ENCODE measurements around the gene CD300LG.

The CD300LG gene

GRCh38 chr17:43879723-43880419 is 32.9 kb downstream of the CD300LG start:
- TF ChIP-seq CTCF (conservative IDR thresholded peaks at IDR 0.05; ENCODE audit: low read length), result no peak
- no peak for DNase-seq (ENCODE audit: low read depth)
- no peak overlapping the region for H3K4me3 ChIP-seq (ENCODE audit: low read length)

- DNase-seq (ENCODE audit: low read depth), result peak; percentile 3
- TF ChIP-seq CTCF (conservative IDR thresholded peaks at IDR 0.05; ENCODE audit: low read length), result peak; percentile 56
These were observed 33.5 kb downstream of the CD300LG start for GRCh38 chr17:43880420-43880991.

GRCh38 chr17:43881181-43881580 is 34.2 kb downstream of the CD300LG start:
- no peak for DNase-seq (ENCODE audit: low read depth)
- no peak for TF ChIP-seq CTCF (conservative IDR thresholded peaks at IDR 0.05; ENCODE audit: low read length)
- H3K4me3 ChIP-seq (ENCODE audit: low read length), result no peak overlapping the region

More at GRCh38 chr17:43880420-43880991, 33.5 kb downstream of the CD300LG start:
- H3K4me3 ChIP-seq (ENCODE audit: low read length), result no peak overlapping the region

GRCh38 chr17:43881758-43882505 is 35.0 kb downstream of the CD300LG start:
- DNase-seq (ENCODE audit: low read depth), result no peak
- no peak for TF ChIP-seq CTCF (conservative IDR thresholded peaks at IDR 0.05; ENCODE audit: low read length)
- no peak overlapping the region for H3K4me3 ChIP-seq (ENCODE audit: low read length)

- no peak for DNase-seq (ENCODE audit: low read depth)
- H3K4me3 ChIP-seq (ENCODE audit: low read length), result no peak overlapping the region
- TF ChIP-seq CTCF (conservative IDR thresholded peaks at IDR 0.05; ENCODE audit: low read length), result no peak
These were observed 35.9 kb downstream of the CD300LG start for GRCh38 chr17:43882761-43883415.

GRCh38 chr17:43888548-43888947 is 41.6 kb downstream of the CD300LG start:
- no peak for DNase-seq (ENCODE audit: low read depth)
- no peak for TF ChIP-seq CTCF (conservative IDR thresholded peaks at IDR 0.05; ENCODE audit: low read length)
- no peak overlapping the region for H3K4me3 ChIP-seq (ENCODE audit: low read length)
